MM.1S (cell line): ENCODE measurements around the gene FSD1.

ENCODE experiments used
- DNase-seq: peaks from one replicate; pipeline ENCODE4 v3.0.0-alpha.2; 2015
- H2AFZ ChIP-seq: fragments of 300-600 bp; sonication (generic); 2 replicates; pipeline ENCODE4 v1.6.0; 2016; ENCODE audit warnings: antibody characterized with exemption, low read length
- H3F3A ChIP-seq: fragments of 300-600 bp; sonication (generic); 2 replicates; pipeline ENCODE4 v1.6.1; 2016; ENCODE audit warnings: mild to moderate bottlenecking, antibody characterized with exemption, low read length, moderate library complexity, mixed read lengths; ENCODE audit not compliant: insufficient read depth
- H3K27ac ChIP-seq: fragments of 300-600 bp; sonication (generic); 2 replicates; pipeline ENCODE4 v1.5.1; 2016; ENCODE audit warnings: mild to moderate bottlenecking, low read length
- H3K27me3 ChIP-seq: fragments of 300-600 bp; sonication (generic); replicated peaks from 2 replicates; pipeline ENCODE4 v1.6.0; 2016; ENCODE audit warnings: low read length; ENCODE audit not compliant: insufficient read depth
- H3K36me3 ChIP-seq: fragments of 300-600 bp; sonication (generic); replicated peaks from 2 replicates; pipeline ENCODE4 v1.6.1; 2016; ENCODE audit warnings: mild to moderate bottlenecking, low read length, mixed read lengths; ENCODE audit not compliant: insufficient read depth
- H3K4me1 ChIP-seq: fragments of 300-600 bp; sonication (generic); 2 replicates; pipeline ENCODE4 v1.6.1; 2016; ENCODE audit warnings: low read length, mixed read lengths
- H3K4me2 ChIP-seq: fragments of 300-600 bp; sonication (generic); 2 replicates; pipeline ENCODE4 v1.6.0; 2016; ENCODE audit warnings: low read depth, low read length
- H3K4me3 ChIP-seq: fragments of 300-600 bp; sonication (generic); 2 replicates; pipeline ENCODE4 v1.5.1; 2016; ENCODE audit warnings: low read length, mixed read lengths
- H3K79me2 ChIP-seq: fragments of 300-600 bp; sonication (generic); 2 replicates; pipeline ENCODE4 v1.6.1; 2016; ENCODE audit warnings: mixed run types, low read length, mixed read lengths
- H3K9ac ChIP-seq: fragments of 300-600 bp; sonication (generic); 2 replicates; pipeline ENCODE4 v1.6.1; 2016; ENCODE audit warnings: low read length, mixed read lengths
- H3K9me2 ChIP-seq: fragments of 300-600 bp; sonication (generic); replicated peaks from 2 replicates; pipeline ENCODE4 v1.6.1; 2016; ENCODE audit warnings: mild to moderate bottlenecking, low read length, mixed read lengths; ENCODE audit not compliant: insufficient read depth
- H3K9me3 ChIP-seq: fragments of 300-600 bp; sonication (generic); replicated peaks from 2 replicates; pipeline ENCODE4 v1.6.1; 2016; ENCODE audit warnings: mild to moderate bottlenecking, low read length, mixed read lengths; ENCODE audit not compliant: insufficient read depth
- H4K20me1 ChIP-seq: fragments of 300-600 bp; sonication (generic); 2 replicates; pipeline ENCODE4 v1.6.1; 2016; ENCODE audit warnings: mild to moderate bottlenecking, low read length, moderate library complexity, mixed read lengths; ENCODE audit not compliant: insufficient read depth
- CTCF ChIP-seq: fragments of 300-600 bp; sonication (generic); IDR thresholded peaks from 2 replicates; pipeline ENCODE4 v1.5.1; 2016; ENCODE audit warnings: antibody characterized with exemption, low read length, mixed read lengths
- EZH2 ChIP-seq: fragments of 300-600 bp; sonication (generic); optimal IDR thresholded peaks from 2 replicates; pipeline ENCODE3; 2017; ENCODE audit warnings: low read depth, mild to moderate bottlenecking, antibody characterized with exemption, low read length, mixed read lengths
- EZH2phosphoT487 ChIP-seq: fragments of 300-600 bp; sonication (generic); IDR thresholded peaks from 2 replicates; pipeline ENCODE4 v1.6.1; 2018; ENCODE audit warnings: antibody characterized with exemption, low read length

The FSD1 gene

GRCh38 chr19:4326215-4326836 lies 21.9 kb downstream of the FSD1 start:
- Histone ChIP-seq H2AFZ (no peak overlapping the region), H4K20me1 (no peaks in the 10 kb centered on the region), H3K4me2 (no peak overlapping the region), H3K36me3 (no peaks in the 10 kb centered on the region), H3K79me2 (no peaks in the 10 kb centered on the region), H3K9me2 (no peaks in the 10 kb centered on the region), H3K9ac (no peak overlapping the region), H3K4me3 (no peak overlapping the region), H3K27ac (no peak overlapping the region), H3K9me3 (no peaks in the 10 kb centered on the region), H3F3A (no peaks in the 10 kb centered on the region), H3K4me1 (0 out of 2 replicates have a peak, but pooled peaks cover 3% of the 10 kb centered on the region), H3K27me3 (peaks cover 23% of the 10 kb centered on the region)
- no peak for TF ChIP-seq CTCF
- no peak for TF ChIP-seq EZH2
- no peak for TF ChIP-seq EZH2phosphoT487
- no peak for DNase-seq

- Histone ChIP-seq H3K4me2 (peak overlapping the region; percentile 63; the same call in 1 of the 2 replicates), H3K9ac (no peak overlapping the region), H3K9me3 (no peaks in the 10 kb centered on the region), H3F3A (no peaks in the 10 kb centered on the region), H3K4me1 (0 out of 2 replicates have a peak, but pooled peaks cover 3% of the 10 kb centered on the region), H4K20me1 (no peaks in the 10 kb centered on the region), H3K36me3 (no peaks in the 10 kb centered on the region), H3K27me3 (peaks cover 23% of the 10 kb centered on the region), H3K27ac (no peak overlapping the region), H3K79me2 (no peaks in the 10 kb centered on the region), H2AFZ (no peak overlapping the region), H3K4me3 (no peak overlapping the region), H3K9me2 (no peaks in the 10 kb centered on the region)
- no peak for DNase-seq
- TF ChIP-seq CTCF (no peak), EZH2 (no peak), EZH2phosphoT487 (no peak)
These were observed 22.4 kb downstream of the FSD1 start for GRCh38 chr19:4326837-4327251.

- H3K4me3 ChIP-seq: peak overlapping the region; percentile 45
- no peaks in the 10 kb centered on the region for H3K36me3 ChIP-seq
- H3K9me3 ChIP-seq: no peaks in the 10 kb centered on the region
- no peaks in the 10 kb centered on the region for H3K9me2 ChIP-seq
- H3F3A ChIP-seq: no peaks in the 10 kb centered on the region
- H2AFZ ChIP-seq: no peak overlapping the region
- TF ChIP-seq EZH2 (no peak), CTCF (no peak), EZH2phosphoT487 (no peak)
- peak overlapping the region; percentile 63 for H3K4me2 ChIP-seq
- 0 out of 2 replicates have a peak, but pooled peaks cover 3% of the 10 kb centered on the region for H3K4me1 ChIP-seq
- H3K79me2 ChIP-seq: no peaks in the 10 kb centered on the region
- H3K27ac ChIP-seq: no peak overlapping the region
- peaks cover 23% of the 10 kb centered on the region for H3K27me3 ChIP-seq
- H3K9ac ChIP-seq: no peak overlapping the region
- peak; percentile 13 for DNase-seq
- H4K20me1 ChIP-seq: no peaks in the 10 kb centered on the region
These were observed 23.0 kb downstream of the FSD1 start for GRCh38 chr19:4327252-4327876.
